HG03108 (cell line): Measurements from ENCODE around the gene TMUB2.

Experiments used
- ATAC-seq: cut with Tn5 transposase; IDR thresholded peaks from one replicate; pipeline ENCODE4 v1.9.1; 2021; ENCODE audit warnings: moderate library complexity; ENCODE audit not compliant: unreplicated experiment

The TMUB2 gene

DNA sequence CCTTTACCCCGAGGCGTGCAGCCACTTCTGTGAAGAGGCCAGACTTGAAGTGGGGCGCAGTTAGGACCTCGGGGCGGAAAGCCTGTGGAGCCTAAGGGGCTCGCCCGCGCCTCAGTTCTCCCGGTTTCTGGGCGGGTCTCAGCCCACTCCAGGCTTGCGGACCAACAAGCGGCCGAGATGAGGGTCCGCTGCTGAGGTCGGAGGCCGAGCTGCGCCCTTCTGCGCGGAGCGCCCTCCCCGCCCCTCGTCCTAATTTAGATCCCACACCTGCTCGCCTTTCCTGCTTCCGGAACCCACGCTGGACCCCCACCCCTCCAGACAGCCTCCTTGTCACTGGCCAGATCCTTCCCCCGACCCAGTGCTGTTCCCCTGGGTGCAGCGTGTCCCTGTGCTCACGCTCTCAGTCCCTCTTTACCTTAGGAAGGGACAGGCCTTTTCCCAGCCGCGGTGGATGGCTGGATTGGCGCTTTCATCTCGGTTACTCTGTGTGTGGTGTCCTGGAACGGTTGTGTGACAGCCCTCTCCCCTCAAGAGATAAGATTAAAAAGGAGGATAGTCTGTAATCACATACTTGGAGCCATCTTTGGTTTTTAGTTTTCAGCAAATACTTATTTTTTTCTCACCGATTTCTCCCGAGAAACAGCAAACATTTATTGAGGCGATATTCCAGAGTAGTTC is 13.8 kb downstream of the TMUB2 start:
- ATAC-seq, result no peak

DNA sequence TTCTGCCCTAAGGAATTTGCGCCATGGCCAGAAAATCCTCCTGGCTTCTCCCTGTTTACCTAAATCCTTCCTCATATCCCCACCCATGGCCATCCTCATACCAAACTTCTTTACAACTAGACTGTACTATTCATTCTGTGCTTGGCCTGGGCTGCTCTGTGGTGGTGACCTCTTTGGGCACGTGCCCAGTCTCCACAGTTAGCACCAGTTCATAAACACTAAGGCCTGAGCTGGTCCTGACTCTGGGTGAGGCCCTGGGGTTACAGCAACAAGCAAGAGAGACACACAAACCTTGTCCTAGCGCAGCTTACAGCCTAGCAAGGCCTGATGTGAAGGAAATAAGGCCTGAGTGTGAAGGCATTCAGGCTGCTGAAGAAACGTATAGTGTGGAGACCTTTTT is 16.0 kb downstream of the TMUB2 start:
- no peak for ATAC-seq

- no peak for ATAC-seq
Observed at GRCh38 chr17:44203731-44204440, 17.1 kb downstream of the TMUB2 start.

DNA sequence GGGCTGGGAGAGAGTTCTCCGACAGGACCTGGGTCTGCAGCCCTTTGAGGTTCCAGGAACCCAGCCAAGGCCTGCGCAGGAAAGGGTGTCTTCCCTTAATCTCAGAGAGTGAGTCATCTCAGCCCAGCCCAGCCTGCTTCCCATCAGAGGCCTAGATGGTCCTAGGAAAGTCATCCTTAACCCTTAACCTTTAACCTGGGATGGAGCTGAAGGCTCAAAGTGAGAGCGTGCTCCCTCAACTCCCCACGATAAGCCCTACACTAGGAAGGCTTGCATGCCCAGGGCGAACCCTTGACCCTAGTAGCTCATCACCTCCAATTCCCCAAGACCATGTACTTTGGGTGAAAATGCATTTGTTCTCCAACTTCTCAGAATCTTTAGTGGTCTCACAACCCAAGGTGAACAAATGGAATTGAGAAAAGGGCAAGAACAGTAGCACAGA is 17.7 kb downstream of the TMUB2 start:
- ATAC-seq, result no peak

GRCh38 chr17:44205962-44206824 is 19.4 kb downstream of the TMUB2 start:
- ATAC-seq, result no peak

DNA sequence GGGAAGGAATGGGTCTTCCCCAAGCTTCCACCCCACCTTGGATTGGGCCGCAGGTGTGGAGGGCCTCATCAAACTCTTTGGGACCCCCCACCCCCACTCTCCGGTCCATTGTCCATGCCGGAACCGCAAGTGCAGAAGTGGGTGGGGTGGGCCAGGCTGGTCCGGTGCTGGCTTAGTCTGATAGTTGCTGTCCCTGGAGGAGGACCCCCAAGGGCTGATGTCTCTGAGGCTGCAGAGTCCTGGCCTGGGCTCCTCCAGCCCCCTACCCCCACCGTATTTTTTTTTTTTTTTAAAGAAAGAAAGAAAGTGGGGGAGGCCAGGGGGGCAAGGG is 20.0 kb downstream of the TMUB2 start:
- no peak for ATAC-seq

- no peak for ATAC-seq
Observed at GRCh38 chr17:44207319-44207718, 20.5 kb downstream of the TMUB2 start.

- ATAC-seq, result no peak
Observed at GRCh38 chr17:44207743-44208142, 21.0 kb downstream of the TMUB2 start.

GRCh38 chr17:44209786-44210341 is 23.1 kb downstream of the TMUB2 start:
- ATAC-seq, result no peak

DNA sequence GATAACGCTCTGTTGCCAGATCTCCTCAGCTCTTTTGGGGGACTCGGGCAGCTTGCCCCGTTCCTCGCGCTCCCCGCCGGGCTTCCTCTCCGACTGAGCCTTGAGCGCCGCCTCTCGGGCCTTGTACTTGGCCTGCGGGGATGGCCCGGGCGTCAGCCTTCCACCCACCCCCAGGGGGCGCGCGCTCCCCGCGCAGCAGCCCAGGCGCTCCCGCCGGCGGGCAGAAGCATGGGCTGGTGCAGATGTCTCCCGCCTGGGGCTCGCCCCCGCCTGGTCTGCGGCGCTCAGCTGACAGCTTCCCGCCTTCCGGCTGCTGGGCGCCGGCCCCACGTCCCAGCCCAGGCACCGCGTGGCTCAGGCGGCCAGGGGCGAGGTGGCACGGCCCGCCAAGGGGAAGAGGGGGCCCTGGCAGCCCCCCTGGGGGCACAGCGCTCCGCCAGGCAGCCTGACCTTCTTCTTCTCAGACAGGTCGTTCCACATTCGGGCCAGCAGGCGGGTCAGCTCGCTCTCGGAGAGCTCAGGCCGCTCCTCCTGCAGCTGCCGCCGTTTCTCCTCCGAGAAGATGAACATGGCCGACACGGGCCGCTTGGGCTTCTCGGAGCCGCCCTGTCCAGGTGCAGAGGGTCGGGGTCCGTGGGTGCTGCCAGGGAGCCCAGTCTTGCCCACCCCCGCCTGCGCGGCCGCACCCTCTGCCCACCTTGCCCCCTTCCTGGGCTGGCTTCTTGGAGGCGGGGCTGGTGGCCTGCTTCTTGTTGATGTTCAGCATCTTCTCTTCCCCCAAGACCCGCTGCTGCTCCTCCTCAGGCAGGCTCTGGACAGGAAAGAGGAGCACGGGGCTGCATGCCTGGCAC is 23.8 kb downstream of the TMUB2 start:
- ATAC-seq, result peak; percentile 76

GRCh38 chr17:44211281-44212265 is 24.8 kb downstream of the TMUB2 start:
- ATAC-seq, result no peak

- no peak for ATAC-seq
Observed at GRCh38 chr17:44212507-44213402, 26.0 kb downstream of the TMUB2 start.

DNA sequence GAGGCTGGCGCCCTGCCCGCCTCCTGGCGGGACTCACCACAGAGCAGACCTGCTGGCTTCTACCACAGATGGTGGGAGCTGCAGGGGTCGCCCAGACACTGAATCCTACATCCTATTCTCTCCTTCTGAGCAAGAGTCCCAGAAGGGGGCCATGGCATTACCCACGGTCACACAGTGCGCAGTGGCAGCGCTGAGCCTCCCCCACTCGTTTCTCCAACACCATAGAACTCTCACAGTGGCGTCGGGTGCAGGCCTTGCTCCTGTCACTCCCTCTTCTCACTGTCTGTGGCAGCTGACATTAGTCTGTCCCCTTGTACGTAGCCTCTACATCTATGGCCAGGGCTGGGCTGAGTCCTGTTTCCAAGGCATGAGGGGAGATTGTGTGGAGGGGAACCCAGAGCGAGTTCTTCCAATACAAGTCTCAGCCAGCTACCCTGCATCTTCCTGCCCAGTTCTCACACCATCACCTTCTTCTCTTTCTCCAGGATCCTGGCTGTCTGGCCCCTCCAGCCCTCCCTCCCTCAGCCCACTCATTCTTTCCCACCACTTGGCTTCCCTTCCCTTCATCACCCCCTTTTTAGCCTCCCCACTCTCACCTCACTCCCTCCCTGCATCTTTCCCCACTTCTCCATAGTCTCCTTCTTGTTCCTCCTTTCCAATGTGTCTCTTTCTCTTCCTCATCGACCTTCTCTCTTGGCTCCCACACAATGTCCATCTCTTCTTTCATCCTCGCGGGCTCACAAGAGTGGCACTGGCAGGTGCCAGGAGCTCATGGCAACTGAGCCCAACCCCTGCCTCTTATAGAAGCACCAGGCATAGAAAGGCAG is 26.8 kb downstream of the TMUB2 start:
- no peak for ATAC-seq

DNA sequence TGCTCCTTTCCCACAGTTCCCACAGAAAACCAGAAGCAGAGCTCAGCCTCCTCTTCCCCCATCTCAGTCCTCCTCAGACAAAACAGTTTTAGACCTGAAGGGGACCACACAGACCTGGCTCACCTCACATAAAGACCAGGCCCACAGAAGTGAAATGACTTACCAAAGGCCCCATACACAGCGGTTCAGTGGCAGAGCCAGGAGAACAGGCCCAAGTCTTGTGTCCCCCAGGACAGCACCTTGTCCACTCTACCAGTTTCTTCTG is 27.4 kb downstream of the TMUB2 start:
- no peak for ATAC-seq

DNA sequence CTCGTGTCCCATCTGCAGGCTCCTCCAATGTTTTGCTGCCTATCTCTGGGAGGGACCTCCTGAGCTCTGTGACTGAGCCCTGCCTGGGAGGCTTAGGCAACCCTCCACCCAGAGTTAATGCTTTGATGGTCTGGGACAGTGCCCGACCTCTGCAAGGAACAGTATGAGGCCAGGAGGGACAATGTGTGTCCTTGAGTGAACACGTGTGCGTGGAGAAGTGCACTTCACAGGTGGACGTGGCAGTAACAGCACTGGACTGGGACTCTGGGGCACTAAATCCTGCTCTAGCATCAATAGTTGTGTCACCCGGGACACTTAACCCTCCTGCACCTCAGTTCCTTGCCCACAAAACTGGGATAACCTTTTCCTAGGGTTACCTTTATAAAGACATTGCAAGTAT is 28.1 kb downstream of the TMUB2 start:
- no peak for ATAC-seq

GRCh38 chr17:44216173-44216572 is 29.4 kb downstream of the TMUB2 start:
- no peak for ATAC-seq

DNA sequence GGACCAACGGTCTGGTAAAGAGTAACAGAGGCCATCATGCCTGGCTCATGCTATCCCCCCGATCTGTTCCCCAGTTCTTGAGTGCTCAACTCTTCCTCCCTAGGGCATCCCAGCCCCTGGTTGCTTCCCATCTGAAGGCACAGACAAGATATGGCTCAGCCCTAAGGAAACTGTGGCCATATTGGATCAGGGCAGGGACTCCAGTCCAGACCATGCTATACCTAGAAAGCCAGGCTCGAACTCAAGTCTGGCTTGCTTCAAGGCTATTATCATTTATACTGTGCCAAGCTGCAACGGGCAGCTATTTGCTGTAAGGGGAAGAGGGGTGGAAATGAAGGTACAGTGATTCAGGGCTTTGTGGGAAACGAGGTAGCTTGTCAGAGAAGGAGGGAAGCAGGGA is 29.9 kb downstream of the TMUB2 start:
- no peak for ATAC-seq
